T-cell (primary cell): ENCODE data around the gene PIEZO2. TPM values are rescaled to one million over a fixed set of nuclear protein-coding genes. Genes with fewer than 3 reads are reported as not detected.
"Not testable (repeated sequence)": the region's sequence is repeated elsewhere in the genome, so short reads cannot be mapped to it uniquely, and the experiment has no call there.

ENCODE experiments used
- ATAC-seq, 4 experiments: fragments of 200-7000 bp in 3 of 4; fragments of 150-1000 bp in 1 of 4; cut with Tn5 transposase; replicated peaks in 1 of 4; 1 replicate in 3 of 4; 2 replicates in 1 of 4; pipeline ENCODE4 v1.10.0; 2021; ENCODE audit warnings: moderate library complexity in 3 of 4, mild to moderate bottlenecking in 2 of 4, moderate number of reproducible peaks in 1 of 4
- CTCF ChIA-PET, 2 donors: fragments of 300-600 bp; sonication (Branson Sonifier 250); formaldehyde crosslinking; loops; one replicate each; lab custom pipeline; 2022; ENCODE audit warnings: antibody characterized with exemption in 2 of 2; lab: Charles Lee
- POLR2A ChIA-PET, 2 donors: fragments of 300-600 bp; sonication (Branson Sonifier 250); formaldehyde crosslinking; loops; one replicate each; lab custom pipeline; 2022; ENCODE audit warnings: antibody characterized with exemption in 2 of 2; lab: Charles Lee
- DNase-seq, 35 experiments: peaks; one replicate each; pipeline versions ENCODE4 v3.0.0 to v3.0.0-alpha.2; 2013 to 2023
- H3K27ac ChIP-seq: one replicate; pipeline ENCODE4 v1.5.1; 2013; ENCODE audit warnings: low read length
- H3K27me3 ChIP-seq, 2 experiments: replicated peaks in 1 of 2; 1 replicate in 1 of 2; 2 replicates in 1 of 2; pipeline versions ENCODE4 v1.6.1 to v1.7.0; 2013; ENCODE audit warnings: low read length in 1 of 2, mixed read lengths in 1 of 2; ENCODE audit not compliant: control insufficient read depth in 2 of 2, insufficient read depth in 2 of 2; ENCODE audit errors: extremely low read depth in 1 of 2
- H3K36me3 ChIP-seq, 2 donors: 1 replicate in 1 of 2; 2 replicates in 1 of 2; pipeline versions ENCODE4 v1.6.1 to v1.7.0; 2013; ENCODE audit warnings: low read length in 1 of 2; ENCODE audit not compliant: control insufficient read depth in 2 of 2, insufficient read depth in 1 of 2; ENCODE audit errors: extremely low read depth in 1 of 2
- H3K4me1 ChIP-seq, 2 experiments: 1 replicate in 1 of 2; 2 replicates in 1 of 2; pipeline versions ENCODE4 v1.6.1 to v1.7.0; 2013; ENCODE audit warnings: low read length in 2 of 2, mixed read lengths in 1 of 2; ENCODE audit not compliant: insufficient read depth in 2 of 2, control insufficient read depth in 1 of 2; ENCODE audit errors: extremely low read depth in 1 of 2
- H3K4me3 ChIP-seq, 2 donors: 1 replicate in 1 of 2; 2 replicates in 1 of 2; pipeline versions ENCODE4 v1.5.1 to v1.7.0; 2013; ENCODE audit warnings: mild to moderate bottlenecking in 2 of 2, low read length in 1 of 2, moderate library complexity in 1 of 2; ENCODE audit not compliant: control insufficient read depth in 1 of 2; ENCODE audit errors: extremely low read depth in 1 of 2
- H3K9me3 ChIP-seq: 2 replicates; pipeline ENCODE4 v1.7.0; 2013
- H3K27ac Mint-ChIP-seq, 2 donors: one replicate each; pipeline ENCODE4 v1.8.0; 2020 to 2021; ENCODE audit warnings: mild to moderate bottlenecking in 2 of 2, mixed read lengths in 2 of 2
- H3K27me3 Mint-ChIP-seq, 2 donors: one replicate each; pipeline ENCODE4 v1.8.0; 2021 to 2022; ENCODE audit warnings: mixed read lengths in 2 of 2
- H3K36me3 Mint-ChIP-seq: one replicate; pipeline ENCODE4 v1.8.0; 2021; ENCODE audit warnings: mixed read lengths
- H3K4me1 Mint-ChIP-seq, 3 donors: one replicate each; pipeline ENCODE4 v1.8.0; 2020 to 2022; ENCODE audit warnings: mixed read lengths in 3 of 3, mild to moderate bottlenecking in 1 of 3
- H3K4me3 Mint-ChIP-seq, 3 donors: one replicate each; pipeline ENCODE4 v1.8.0; 2020 to 2022; ENCODE audit warnings: mild to moderate bottlenecking in 3 of 3, mixed read lengths in 3 of 3, moderate library complexity in 3 of 3
- H3K9me3 Mint-ChIP-seq, 3 donors: one replicate each; pipeline ENCODE4 v1.8.0; 2020 to 2022; ENCODE audit warnings: mixed read lengths in 3 of 3
- WGBS: methylation state at CpG from one replicate; pipeline ENCODE4 v1.1.5; 2013; ENCODE audit warnings: missing lambda C conversion rate; ENCODE audit not compliant: insufficient coverage; 5-methylcytosine and 5-hydroxymethylcytosine counted together
- total RNA-seq, 35 experiments: library from RNA in 6 of 35; stranded (reverse) in 6 of 35; fragments of 120-200 nt in 1 of 35; gene quantifications; one replicate each; pipeline versions ENCODE4 v1.2.1 to v1.2.4 and lab custom pipeline; 2013 to 2026

Gene PIEZO2
- total RNA-seq, 5 donors from 2014 or later (not counting 1 experiment from before 2014, with no cell fraction given), result 0.05 to 0.90 (median 0.21) TPM; not detected in 1

DNA sequence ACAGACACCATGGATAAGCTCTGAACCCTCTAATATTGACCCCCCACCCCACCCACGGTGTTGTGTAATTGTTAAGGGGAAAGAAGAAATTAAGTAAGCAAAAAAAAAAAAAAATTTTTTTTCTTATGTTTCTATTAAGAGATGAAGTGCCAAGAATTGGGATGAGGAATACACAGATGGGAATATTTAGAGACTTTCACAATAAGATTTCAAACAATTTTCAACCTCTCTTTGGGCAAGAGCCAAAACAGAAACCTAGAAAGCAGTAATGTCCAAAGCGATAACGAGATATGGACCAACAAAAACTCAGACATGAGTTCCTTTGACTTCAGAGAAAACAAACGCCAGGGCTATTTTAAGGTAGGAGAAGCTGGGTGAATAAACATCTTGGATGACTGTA lies 14.4 kb downstream of the PIEZO2 start:
- Histone ChIP-seq H3K4me1 (no peaks in the 10 kb centered on the region), H3K27me3 (no peaks in the 10 kb centered on the region), H3K36me3 (no peaks in the 10 kb centered on the region), H3K27ac (no peak overlapping the region), H3K4me3 (no peak overlapping the region), H3K9me3 (no peaks in the 10 kb centered on the region)
- DNase-seq (no peak), ATAC-seq (no peak)
- no peaks in the 10 kb centered on the region for H3K9me3 Mint-ChIP-seq
- no peaks in the 10 kb centered on the region for H3K4me1 Mint-ChIP-seq
- H3K4me3 Mint-ChIP-seq, result no peak overlapping the region
- WGBS, result 81% methylated on average over 3 of the region's 4 CpGs
- ChIA-PET CTCF (no interaction called here), POLR2A (no interaction called here)
- H3K36me3 Mint-ChIP-seq, result no peaks in the 10 kb centered on the region
- H3K27ac Mint-ChIP-seq, result peak overlapping the region in 1 of 2 donors; percentile 23
- H3K27me3 Mint-ChIP-seq, result no peaks in the 10 kb centered on the region

DNA sequence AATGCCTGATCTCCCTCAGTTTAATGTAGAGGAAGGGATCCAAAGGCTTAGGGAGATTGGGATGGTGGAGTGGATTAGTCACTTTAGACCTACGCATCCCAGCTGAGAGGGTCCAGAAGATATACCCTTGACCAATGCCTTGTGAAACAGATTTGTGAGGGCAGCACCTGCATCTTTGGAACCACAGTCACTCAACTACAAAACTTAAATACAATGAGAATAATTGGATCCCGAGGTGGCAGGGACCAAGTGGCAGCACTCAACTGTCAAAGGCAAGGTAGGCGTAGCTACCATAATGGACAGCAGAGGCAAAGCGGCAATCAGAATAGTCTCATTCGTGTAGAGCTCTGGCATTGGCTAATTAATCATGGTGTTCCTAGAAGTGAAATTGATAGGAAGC lies 20.3 kb downstream of the PIEZO2 start:
- WGBS, result 60% methylated on average over 1 of the region's 5 CpGs
- DNase-seq, H3K36me3 ChIP-seq, H3K36me3 Mint-ChIP-seq, H3K27ac ChIP-seq, H3K27me3 ChIP-seq, H3K4me1 ChIP-seq, POLR2A ChIA-PET, ATAC-seq, CTCF ChIA-PET, H3K27ac Mint-ChIP-seq, H3K9me3 ChIP-seq, H3K27me3 Mint-ChIP-seq, H3K4me1 Mint-ChIP-seq, H3K4me3 Mint-ChIP-seq, H3K4me3 ChIP-seq: not testable (repeated sequence)
- H3K9me3 Mint-ChIP-seq, result peaks cover 6 to 13% (median 6%) of the 10 kb centered on the region in 3 donors

DNA sequence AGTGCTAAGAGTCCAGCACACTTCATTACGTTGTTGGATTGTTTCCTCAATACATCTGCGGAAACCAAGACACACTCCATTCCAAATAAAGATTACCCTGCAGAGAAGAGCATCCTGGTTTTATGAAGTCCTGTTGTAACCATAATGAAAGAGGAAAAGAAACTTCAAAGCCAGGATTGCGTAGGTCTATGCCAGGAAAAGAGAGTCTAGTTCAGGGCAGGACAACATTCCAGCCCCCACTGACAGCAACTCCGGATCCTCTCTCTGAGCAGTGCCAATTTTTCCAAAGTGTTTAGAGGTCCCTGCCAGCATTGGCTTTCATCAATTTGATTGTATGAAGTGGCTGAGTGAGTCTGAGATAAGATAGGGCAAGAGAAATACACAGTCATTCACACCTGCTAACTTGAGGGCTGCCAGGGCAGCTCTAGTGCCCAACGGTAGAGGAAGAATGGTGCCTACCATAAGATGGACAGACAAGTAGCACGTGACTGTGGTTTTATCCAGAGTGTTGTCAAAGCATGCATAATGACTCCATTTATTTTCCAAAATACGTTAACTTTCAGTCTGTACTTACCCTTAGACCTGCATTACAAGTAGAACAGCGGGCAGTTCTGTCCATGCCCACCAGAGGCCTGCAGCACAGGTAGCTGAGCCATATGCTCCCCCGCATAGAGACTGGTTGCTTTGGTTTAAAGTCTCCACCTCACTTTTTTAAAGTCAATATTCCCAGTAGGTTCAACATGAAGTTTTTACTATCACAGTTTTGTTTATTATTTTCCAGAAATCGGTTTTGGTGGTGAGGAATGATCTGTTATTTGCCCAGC lies 23.7 kb downstream of the PIEZO2 start:
- no peaks in the 10 kb centered on the region for H3K4me1 Mint-ChIP-seq
- Histone ChIP-seq H3K4me1 (no peaks in the 10 kb centered on the region), H3K9me3 (no peaks in the 10 kb centered on the region), H3K27ac (no peak overlapping the region), H3K36me3 (no peaks in the 10 kb centered on the region), H3K27me3 (no peaks in the 10 kb centered on the region), H3K4me3 (no peak overlapping the region)
- DNase-seq, result no peak
- ChIA-PET CTCF (no interaction called here), POLR2A (no interaction called here)
- H3K36me3 Mint-ChIP-seq, result no peaks in the 10 kb centered on the region
- 74% methylated on average over 5 of the region's 10 CpGs for WGBS
- H3K9me3 Mint-ChIP-seq, result peaks cover 6 to 13% (median 6%) of the 10 kb centered on the region in 3 donors
- no peak overlapping the region for H3K27ac Mint-ChIP-seq
- H3K27me3 Mint-ChIP-seq, result no peaks in the 10 kb centered on the region
- H3K4me3 Mint-ChIP-seq, result no peak overlapping the region
- ATAC-seq, result no peak

DNA sequence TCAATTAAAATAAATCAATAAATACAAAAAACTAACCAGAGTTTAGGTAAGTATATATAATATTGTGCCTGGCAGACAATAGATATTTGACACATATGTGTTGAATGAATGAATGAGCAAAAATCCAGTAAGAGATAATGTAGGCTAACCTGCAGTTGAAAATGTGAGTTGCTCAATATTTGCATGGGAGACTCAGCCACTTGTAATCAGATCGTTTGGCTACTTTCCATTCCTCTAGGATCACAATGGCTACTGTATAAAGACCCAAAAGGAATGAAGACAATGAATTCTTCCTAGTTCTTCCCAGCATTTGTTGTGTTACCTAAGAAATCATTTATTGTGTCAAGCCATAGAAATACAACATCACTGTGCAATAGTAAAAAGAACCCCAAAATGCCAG lies 25.3 kb downstream of the PIEZO2 start:
- ATAC-seq (no peak), DNase-seq (no peak)
- no CpG with 5 or more reads among the region's 1 CpG for WGBS
- Histone ChIP-seq H3K4me3 (no peak overlapping the region), H3K27ac (no peak overlapping the region), H3K27me3 (no peaks in the 10 kb centered on the region), H3K9me3 (no peaks in the 10 kb centered on the region), H3K36me3 (no peaks in the 10 kb centered on the region), H3K4me1 (no peaks in the 10 kb centered on the region)
- peaks cover 5 to 12% (median 6%) of the 10 kb centered on the region in 3 donors for H3K9me3 Mint-ChIP-seq
- no peaks in the 10 kb centered on the region for H3K36me3 Mint-ChIP-seq
- no peaks in the 10 kb centered on the region for H3K4me1 Mint-ChIP-seq
- H3K27ac Mint-ChIP-seq, result no peak overlapping the region
- no peak overlapping the region for H3K4me3 Mint-ChIP-seq
- CTCF ChIA-PET, result no interaction called here
- POLR2A ChIA-PET, result no interaction called here
- H3K27me3 Mint-ChIP-seq, result no peaks in the 10 kb centered on the region

DNA sequence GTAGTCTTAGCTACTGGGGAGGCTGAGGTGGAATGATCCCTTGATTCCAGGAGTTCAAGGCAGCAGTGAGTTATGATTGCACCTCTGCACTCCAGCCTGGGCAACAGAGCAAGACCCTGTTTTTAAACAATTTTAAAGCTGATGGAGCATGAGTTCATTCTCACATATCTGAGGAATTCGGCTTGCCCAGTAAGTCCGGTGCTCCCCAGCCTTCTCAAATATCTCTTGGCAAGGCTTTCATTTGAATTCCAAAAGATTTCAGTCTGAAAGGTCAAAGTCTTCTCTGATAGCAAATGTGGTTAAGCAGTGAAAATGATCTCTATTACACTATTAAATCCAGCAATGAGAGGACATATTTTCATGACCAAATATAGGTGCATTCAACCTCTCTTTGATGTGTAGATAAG lies 27.9 kb downstream of the PIEZO2 start:
- H3K36me3 ChIP-seq, result no peaks in the 10 kb centered on the region
- no peak overlapping the region for H3K27ac Mint-ChIP-seq
- ATAC-seq, result no peak
- POLR2A ChIA-PET, result no interaction called here
- H3K4me1 Mint-ChIP-seq, result no peaks in the 10 kb centered on the region
- H3K27me3 ChIP-seq, result no peaks in the 10 kb centered on the region
- no peak overlapping the region for H3K27ac ChIP-seq
- no peak overlapping the region for H3K4me3 ChIP-seq
- DNase-seq, result no peak
- H3K9me3 Mint-ChIP-seq, result no peaks in the 10 kb centered on the region
- H3K27me3 Mint-ChIP-seq, result no peaks in the 10 kb centered on the region
- no peaks in the 10 kb centered on the region for H3K9me3 ChIP-seq
- CTCF ChIA-PET, result no interaction called here
- no peaks in the 10 kb centered on the region for H3K4me1 ChIP-seq
- H3K4me3 Mint-ChIP-seq, result no peak overlapping the region
- WGBS, result no CpG with 5 or more reads among the region's 2 CpGs
- no peaks in the 10 kb centered on the region for H3K36me3 Mint-ChIP-seq

DNA sequence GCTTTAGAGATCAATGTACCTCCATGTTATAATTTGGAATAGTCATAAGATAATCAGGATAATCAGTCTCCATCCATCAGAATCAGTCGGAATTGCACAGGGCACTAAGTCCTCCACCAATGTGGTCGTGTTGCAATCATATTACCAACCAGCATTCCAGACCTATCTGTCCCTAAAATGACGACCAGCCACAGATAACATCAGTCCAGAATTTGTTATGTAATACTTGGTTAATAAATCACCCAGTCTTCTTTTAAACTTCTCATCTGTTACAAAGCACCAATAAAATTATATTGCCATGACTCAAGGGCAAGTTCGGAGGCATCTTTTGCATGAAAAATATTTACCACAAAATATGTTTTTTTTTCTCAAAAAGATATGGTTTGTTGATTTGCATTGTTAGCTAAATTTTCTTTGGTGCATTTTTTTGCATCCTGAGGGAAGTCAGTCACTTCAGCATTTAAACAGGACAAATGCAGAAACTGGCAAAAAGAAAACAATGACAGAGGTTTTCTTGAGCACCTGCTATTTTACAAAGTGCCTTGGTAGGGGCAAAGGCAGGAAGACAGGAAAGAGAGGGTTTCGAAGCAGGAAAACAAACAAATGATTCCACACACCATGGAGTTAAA lies 29.3 kb downstream of the PIEZO2 start:
- Mint-ChIP-seq H3K9me3 (no peaks in the 10 kb centered on the region), H3K27me3 (no peaks in the 10 kb centered on the region), H3K4me1 (no peaks in the 10 kb centered on the region), H3K27ac (no peak overlapping the region), H3K4me3 (no peak overlapping the region), H3K36me3 (no peaks in the 10 kb centered on the region)
- no peaks in the 10 kb centered on the region for H3K9me3 ChIP-seq
- no peaks in the 10 kb centered on the region for H3K36me3 ChIP-seq
- H3K4me1 ChIP-seq, result no peaks in the 10 kb centered on the region
- ChIA-PET POLR2A (no interaction called here), CTCF (no interaction called here)
- H3K4me3 ChIP-seq, result no peak overlapping the region
- no peak overlapping the region for H3K27ac ChIP-seq
- ATAC-seq, result no peak
- WGBS, result no CpG with 5 or more reads among the region's 5 CpGs
- no peaks in the 10 kb centered on the region for H3K27me3 ChIP-seq
- no peak for DNase-seq
